PC-9 (cell line): ENCODE measurements around the gene CDK5RAP2. TPM values are rescaled to one million over a fixed set of nuclear protein-coding genes. Genes with fewer than 3 reads are reported as not detected.

Source experiments
- BruUV-seq: library from RNA; stranded (reverse); fragments of 400-500 nt; replicated peaks from 2 replicates; lab custom pipeline; 2021; lab: Mats Ljungman, UMichigan
- CTCF ChIA-PET: fragments of 300-600 bp; sonication (Branson Sonifier 250); formaldehyde crosslinking; loops from one replicate; lab custom pipeline; 2022; ENCODE audit warnings: antibody characterized with exemption; lab: Charles Lee
- POLR2A ChIA-PET: fragments of 300-600 bp; sonication (Branson Sonifier 250); formaldehyde crosslinking; loops from one replicate; lab custom pipeline; 2022; ENCODE audit warnings: antibody characterized with exemption; ENCODE audit not compliant: unreplicated experiment; lab: Charles Lee
- DNase-seq, 2 experiments: peaks; one replicate each; pipeline versions ENCODE4 v3.0.0 to v3.0.0-alpha.2; 2015 to 2022; ENCODE audit warnings: mixed read lengths in 1 of 2
- H2AFZ ChIP-seq: fragments of 200-600 bp; sonication (generic); 2 replicates; pipeline ENCODE4 v1.8.1; 2017; ENCODE audit warnings: antibody characterized with exemption
- H3F3A ChIP-seq: fragments of 200-600 bp; sonication (generic); 2 replicates; pipeline ENCODE4 v1.8.1; 2017; ENCODE audit warnings: antibody characterized with exemption, mild to moderate bottlenecking, low read depth; ENCODE audit not compliant: insufficient read depth
- H3K27ac ChIP-seq: fragments of 200-600 bp; sonication (generic); 2 replicates; pipeline ENCODE4 v1.6.1; 2016; ENCODE audit warnings: mixed run types
- H3K27me3 ChIP-seq: fragments of 200-600 bp; sonication (generic); 2 replicates; pipeline ENCODE4 v1.6.1; 2016; ENCODE audit warnings: low read depth, mixed run types; ENCODE audit not compliant: insufficient read depth
- H3K36me3 ChIP-seq: fragments of 200-600 bp; sonication (generic); 2 replicates; pipeline ENCODE4 v1.6.1; 2016; ENCODE audit warnings: low read depth, mixed run types
- H3K4me1 ChIP-seq: fragments of 200-600 bp; sonication (generic); replicated peaks from 2 replicates; pipeline ENCODE4 v1.6.1; 2016; ENCODE audit warnings: mixed run types; ENCODE audit not compliant: insufficient read depth
- H3K4me2 ChIP-seq: fragments of 200-600 bp; sonication (generic); 2 replicates; pipeline ENCODE4 v1.6.1; 2017; ENCODE audit warnings: mixed run types
- H3K4me3 ChIP-seq: fragments of 200-600 bp; sonication (generic); 2 replicates; pipeline ENCODE4 v1.6.1; 2016; ENCODE audit warnings: mixed run types
- H3K79me2 ChIP-seq: fragments of 200-600 bp; sonication (generic); 2 replicates; pipeline ENCODE4 v1.6.1; 2017; ENCODE audit warnings: low read depth, mixed run types
- H3K9me2 ChIP-seq: fragments of 200-600 bp; sonication (generic); 2 replicates; pipeline ENCODE4 v1.8.1; 2017; ENCODE audit warnings: mild to moderate bottlenecking; ENCODE audit not compliant: insufficient read depth
- H3K9me3 ChIP-seq: fragments of 200-600 bp; sonication (generic); 2 replicates; pipeline ENCODE4 v1.8.1; 2016; ENCODE audit warnings: low read depth; ENCODE audit not compliant: insufficient read depth
- H4K20me1 ChIP-seq: fragments of 200-600 bp; sonication (generic); 2 replicates; pipeline ENCODE4 v1.8.1; 2017; ENCODE audit not compliant: insufficient read depth
- EZH2 ChIP-seq: fragments of 200-600 bp; sonication (generic); IDR thresholded peaks from 2 replicates; pipeline ENCODE4 v1.8.0; 2017; ENCODE audit warnings: antibody characterized with exemption, low read depth
- intact Hi-C: fragments of 100-400 bp; cut with micrococcal nuclease; formaldehyde crosslinking; loops from one replicate; pipeline ENCODE4 v1.10.0; 2022; ENCODE audit not compliant: unreplicated experiment
- total RNA-seq: library from RNA; stranded (reverse); gene quantifications from 2 replicates; pipeline ENCODE4 v1.2.3, GENCODE V29; 2021
- TF ChIP-seq, protein P1 (sequence below): fragments of 200-600 bp; sonication (generic); conservative IDR thresholded peaks from 2 replicates; pipeline ENCODE4 v1.6.1; 2017; ENCODE audit warnings: mixed run types, antibody characterized with exemption, mild to moderate bottlenecking, moderate library complexity

CDK5RAP2 gene
- total RNA-seq, 1 experiment from 2014 or later, result 113 TPM

DNA sequence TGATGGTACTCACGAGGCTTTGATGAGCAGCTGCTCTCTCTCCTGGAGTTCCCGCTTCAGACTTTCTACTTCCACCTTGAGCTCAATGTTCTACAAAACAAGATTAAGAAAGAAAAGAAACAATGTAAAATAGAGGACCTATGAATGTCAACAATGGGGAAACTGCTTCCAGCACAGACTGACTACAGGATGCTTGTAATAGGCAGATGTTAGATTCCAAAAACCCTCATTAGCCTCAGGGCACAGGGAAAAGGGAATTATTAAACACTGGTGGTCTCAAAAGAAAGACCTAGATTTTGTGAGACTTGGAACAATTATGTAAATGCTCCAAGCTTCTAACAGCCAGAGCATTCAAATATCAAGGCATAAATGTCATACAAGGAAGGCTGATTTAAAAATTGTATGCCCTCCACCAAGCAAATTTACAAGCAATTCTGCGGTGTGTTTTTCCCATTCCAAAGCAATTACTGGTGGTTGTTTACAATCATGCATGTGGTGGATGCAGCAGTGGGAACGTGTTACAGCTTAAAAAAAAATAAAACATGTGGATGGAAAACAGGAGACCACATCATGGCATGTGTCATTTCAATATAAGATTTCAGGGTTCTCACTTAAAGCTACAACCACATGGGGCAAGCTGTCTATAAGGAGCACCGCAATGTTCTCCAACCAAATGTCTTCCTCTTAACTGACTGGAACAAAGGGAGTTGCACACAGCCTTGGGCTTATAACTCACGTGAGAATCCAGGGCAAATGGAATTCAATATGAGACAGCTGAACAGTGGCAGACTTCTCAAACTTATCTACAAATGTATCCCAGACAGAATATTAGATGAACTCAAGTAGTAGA, 34.0 kb downstream of the CDK5RAP2 start:
- no peaks in the 10 kb centered on the region for H3F3A ChIP-seq
- TF ChIP-seq, protein P1, sequence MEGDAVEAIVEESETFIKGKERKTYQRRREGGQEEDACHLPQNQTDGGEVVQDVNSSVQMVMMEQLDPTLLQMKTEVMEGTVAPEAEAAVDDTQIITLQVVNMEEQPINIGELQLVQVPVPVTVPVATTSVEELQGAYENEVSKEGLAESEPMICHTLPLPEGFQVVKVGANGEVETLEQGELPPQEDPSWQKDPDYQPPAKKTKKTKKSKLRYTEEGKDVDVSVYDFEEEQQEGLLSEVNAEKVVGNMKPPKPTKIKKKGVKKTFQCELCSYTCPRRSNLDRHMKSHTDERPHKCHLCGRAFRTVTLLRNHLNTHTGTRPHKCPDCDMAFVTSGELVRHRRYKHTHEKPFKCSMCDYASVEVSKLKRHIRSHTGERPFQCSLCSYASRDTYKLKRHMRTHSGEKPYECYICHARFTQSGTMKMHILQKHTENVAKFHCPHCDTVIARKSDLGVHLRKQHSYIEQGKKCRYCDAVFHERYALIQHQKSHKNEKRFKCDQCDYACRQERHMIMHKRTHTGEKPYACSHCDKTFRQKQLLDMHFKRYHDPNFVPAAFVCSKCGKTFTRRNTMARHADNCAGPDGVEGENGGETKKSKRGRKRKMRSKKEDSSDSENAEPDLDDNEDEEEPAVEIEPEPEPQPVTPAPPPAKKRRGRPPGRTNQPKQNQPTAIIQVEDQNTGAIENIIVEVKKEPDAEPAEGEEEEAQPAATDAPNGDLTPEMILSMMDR, result no peak
- no peak for TF ChIP-seq EZH2
- POLR2A ChIA-PET, result no interaction called here
- no peaks in the 10 kb centered on the region for H3K9me3 ChIP-seq
- H2AFZ ChIP-seq, result no peak overlapping the region
- no peaks in the 10 kb centered on the region for H3K79me2 ChIP-seq
- H3K27ac ChIP-seq, result no peak overlapping the region
- CTCF ChIA-PET, result interaction anchor here (0.6 kb wide), 1 partner anchor 13 kb away, joined by 7 read pairs; no protein-coding TSS in a partner anchor
- H3K4me1 ChIP-seq, result no peaks in the 10 kb centered on the region
- no peaks in the 10 kb centered on the region for H3K27me3 ChIP-seq
- no peak overlapping the region for H3K4me3 ChIP-seq
- no peaks in the 10 kb centered on the region for H4K20me1 ChIP-seq
- BruUV-seq, result no TSS peak
- no peak for DNase-seq
- intact Hi-C loops, result no loop called here
- no peaks in the 10 kb centered on the region for H3K9me2 ChIP-seq
- 0 out of 2 replicates have a peak, but pooled peaks cover 5% of the 10 kb centered on the region for H3K36me3 ChIP-seq
- no peak overlapping the region for H3K4me2 ChIP-seq

DNA sequence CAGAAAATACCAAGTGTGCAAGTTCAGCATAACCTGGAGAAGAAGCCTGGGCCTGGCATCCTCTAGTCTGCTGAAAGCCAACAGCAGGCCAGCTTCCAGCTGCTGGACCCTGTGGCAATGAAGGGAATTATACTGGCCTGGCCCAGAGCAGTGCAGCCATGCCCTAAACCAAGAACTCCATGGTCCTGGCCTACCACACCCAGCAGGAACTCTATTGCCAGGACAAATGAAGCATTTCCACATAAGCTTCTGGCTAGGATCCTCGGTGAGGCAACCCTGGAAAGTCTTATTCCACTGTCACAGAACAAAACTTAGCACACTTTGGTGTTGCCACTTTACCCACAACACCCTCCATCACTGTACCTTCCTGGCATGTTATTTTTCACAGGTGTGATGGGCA, 35.5 kb downstream of the CDK5RAP2 start:
- H3K4me3 ChIP-seq, result no peak overlapping the region
- H3K9me2 ChIP-seq, result no peaks in the 10 kb centered on the region
- no TSS peak for BruUV-seq
- H3K36me3 ChIP-seq, result no peaks in the 10 kb centered on the region
- no peak for TF ChIP-seq EZH2
- TF ChIP-seq, protein P1, result no peak
- intact Hi-C loops, result no loop called here
- H4K20me1 ChIP-seq, result no peaks in the 10 kb centered on the region
- H3K79me2 ChIP-seq, result no peaks in the 10 kb centered on the region
- H3F3A ChIP-seq, result no peaks in the 10 kb centered on the region
- no peaks in the 10 kb centered on the region for H3K4me1 ChIP-seq
- ChIA-PET CTCF (no interaction called here), POLR2A (no interaction called here)
- DNase-seq, result no peak
- H3K27me3 ChIP-seq, result no peaks in the 10 kb centered on the region
- no peaks in the 10 kb centered on the region for H3K9me3 ChIP-seq
- no peak overlapping the region for H2AFZ ChIP-seq
- no peak overlapping the region for H3K27ac ChIP-seq
- H3K4me2 ChIP-seq, result no peak overlapping the region

GRCh38 chr9:120542701-120543490, 37.1 kb downstream of the CDK5RAP2 start:
- Histone ChIP-seq H3F3A (no peaks in the 10 kb centered on the region), H2AFZ (no peak overlapping the region), H3K4me3 (no peak overlapping the region), H3K36me3 (0 out of 2 replicates have a peak, but pooled peaks cover 5% of the 10 kb centered on the region), H3K4me2 (no peak overlapping the region), H4K20me1 (no peaks in the 10 kb centered on the region), H3K27me3 (no peaks in the 10 kb centered on the region), H3K79me2 (no peaks in the 10 kb centered on the region), H3K4me1 (no peaks in the 10 kb centered on the region), H3K9me3 (no peaks in the 10 kb centered on the region), H3K27ac (no peak overlapping the region), H3K9me2 (no peaks in the 10 kb centered on the region)
- no TSS peak for BruUV-seq
- DNase-seq, result no peak
- TF ChIP-seq, protein P1, result no peak
- intact Hi-C loops, result no loop called here
- ChIA-PET CTCF (no interaction called here), POLR2A (no interaction called here)
